Omental fat pad (tissue), 4 donors: ENCODE results near the gene ZNF597. TPM values are rescaled to one million over a fixed set of nuclear protein-coding genes. Genes with fewer than 3 reads are reported as not detected.
"Not testable (repeated sequence)": the region's sequence is repeated elsewhere in the genome, so short reads cannot be mapped to it uniquely, and the experiment has no call there.

ENCODE experiments used
- ATAC-seq: fragments of 150-250 bp; one replicate; pipeline ENCODE4 v1.9.1; 2016; ENCODE audit warnings: mild to moderate bottlenecking, moderate library complexity; ENCODE audit not compliant: low FRiP score
- DNase-seq: peaks from one replicate; pipeline ENCODE4 v3.0.0-alpha.2; 2019; ENCODE audit warnings: low spot score
- CTCF ChIP-seq, 3 donors: fragments of 450-650 bp; IDR thresholded peaks; one replicate each; pipeline ENCODE4 v1.5.1; 2016 to 2017; ENCODE audit warnings: antibody characterized with exemption in 3 of 3, mild to moderate bottlenecking in 3 of 3, moderate library complexity in 2 of 3
- total RNA-seq, 4 donors: library from RNA; depleted of rRNA; stranded (reverse); fragments of >200 nt; gene quantifications; one replicate each; pipeline ENCODE4 v1.1.0, GENCODE V29; 2016

The ZNF597 gene
- total RNA-seq, 4 donors from 2014 or later, result 2.0 to 3.3 (median 2.7) TPM

GRCh38 chr16:3474136-3474779 is 31.0 kb upstream of the ZNF597 start:
- ATAC-seq, result peak; percentile 63
- TF ChIP-seq CTCF (IDR thresholded peaks at IDR 0.05), result no peak
- no peak for DNase-seq

GRCh38 chr16:3473596-3473943 is 30.3 kb upstream of the ZNF597 start:
- not testable (repeated sequence) for ATAC-seq

GRCh38 chr16:3472878-3473595 is 29.7 kb upstream of the ZNF597 start:
- TF ChIP-seq CTCF (IDR thresholded peaks at IDR 0.05), result no peak
- DNase-seq, result no peak
- ATAC-seq, result no peak

More at GRCh38 chr16:3473596-3473943, 30.3 kb upstream of the ZNF597 start:
- DNase-seq, result not testable (repeated sequence)

- ATAC-seq (no peak), DNase-seq (no peak)
- TF ChIP-seq CTCF (IDR thresholded peaks at IDR 0.05), result no peak
Measured at GRCh38 chr16:3471518-3472176, 28.3 kb upstream of the ZNF597 start.

- no peak for DNase-seq
- no peak for TF ChIP-seq CTCF (IDR thresholded peaks at IDR 0.05)
- no peak for ATAC-seq
Measured at GRCh38 chr16:3470723-3471122, 27.4 kb upstream of the ZNF597 start.

GRCh38 chr16:3469736-3470135 is 26.4 kb upstream of the ZNF597 start:
- ATAC-seq (no peak), DNase-seq (no peak)
- TF ChIP-seq CTCF (IDR thresholded peaks at IDR 0.05), result no peak

- DNase-seq (no peak), ATAC-seq (no peak)
- no peak for TF ChIP-seq CTCF (IDR thresholded peaks at IDR 0.05)
Measured at GRCh38 chr16:3468501-3468900, 25.2 kb upstream of the ZNF597 start.
